Trophoblast cell (in vitro differentiated cells and primary cell): ENCODE data around the gene PTBP1.

Experiments
- DNase-seq, 2 donors: peaks; one replicate each; pipeline ENCODE4 v3.0.0-alpha.2; 2016
- H2AFZ ChIP-seq: 2 replicates; pipeline ENCODE4 v1.6.1; 2013; ENCODE audit warnings: low read length, moderate library complexity, mild to moderate bottlenecking; ENCODE audit not compliant: insufficient read depth, poor library complexity
- H2AK5ac ChIP-seq: 2 replicates; pipeline ENCODE4 v1.6.1; 2013; ENCODE audit warnings: mild to moderate bottlenecking, low read length
- H2BK120ac ChIP-seq: 2 replicates; pipeline ENCODE4 v1.6.1; 2013; ENCODE audit warnings: low read length, mild to moderate bottlenecking, moderate library complexity; ENCODE audit not compliant: insufficient read depth, poor library complexity
- H2BK12ac ChIP-seq: 2 replicates; pipeline ENCODE4 v1.6.1; 2013; ENCODE audit warnings: mild to moderate bottlenecking, low read length, moderate library complexity
- H2BK5ac ChIP-seq: 2 replicates; pipeline ENCODE4 v1.6.1; 2013; ENCODE audit warnings: low read length, low read depth, moderate library complexity, mild to moderate bottlenecking; ENCODE audit not compliant: poor library complexity
- H3K14ac ChIP-seq: 2 replicates; pipeline ENCODE4 v1.6.1; 2013; ENCODE audit warnings: mild to moderate bottlenecking, low read length
- H3K18ac ChIP-seq: 2 replicates; pipeline ENCODE4 v1.6.1; 2013; ENCODE audit warnings: mild to moderate bottlenecking, low read length
- H3K23ac ChIP-seq: 2 replicates; pipeline ENCODE4 v1.6.1; 2013; ENCODE audit warnings: low read length
- H3K27ac ChIP-seq: 2 replicates; pipeline ENCODE4 v1.5.1; 2013; ENCODE audit warnings: low read depth, mild to moderate bottlenecking, inconsistent platforms, low read length, moderate library complexity
- H3K27me3 ChIP-seq: 2 replicates; pipeline ENCODE4 v1.6.1; 2013; ENCODE audit warnings: inconsistent platforms, mild to moderate bottlenecking, low read length, moderate library complexity; ENCODE audit not compliant: insufficient read depth
- H3K36me3 ChIP-seq, 2 experiments: 1 replicate in 1 of 2; 2 replicates in 1 of 2; pipeline ENCODE4 v1.6.1; 2013; ENCODE audit warnings: low read length in 2 of 2, mild to moderate bottlenecking in 2 of 2, moderate library complexity in 1 of 2; ENCODE audit not compliant: insufficient read depth in 2 of 2, control insufficient read depth in 1 of 2
- H3K4ac ChIP-seq: 2 replicates; pipeline ENCODE4 v1.6.1; 2013; ENCODE audit warnings: low read depth, mild to moderate bottlenecking, low read length, moderate library complexity
- H3K4me1 ChIP-seq, 2 experiments: 1 replicate in 1 of 2; 2 replicates in 1 of 2; pipeline ENCODE4 v1.6.1; 2013; ENCODE audit warnings: low read length in 2 of 2, mild to moderate bottlenecking in 2 of 2, moderate library complexity in 1 of 2; ENCODE audit not compliant: insufficient read depth in 2 of 2, control insufficient read depth in 1 of 2
- H3K4me2 ChIP-seq: 2 replicates; pipeline ENCODE4 v1.6.1; 2013; ENCODE audit warnings: inconsistent platforms, mild to moderate bottlenecking, low read length, moderate library complexity
- H3K4me3 ChIP-seq: 2 replicates; pipeline ENCODE4 v1.5.1; 2013; ENCODE audit warnings: mild to moderate bottlenecking, low read depth, low read length, inconsistent platforms
- H3K79me1 ChIP-seq: one replicate; pipeline ENCODE4 v1.6.1; 2013; ENCODE audit warnings: low read length
- H3K79me2 ChIP-seq: 2 replicates; pipeline ENCODE4 v1.6.1; 2013; ENCODE audit warnings: low read length, mild to moderate bottlenecking; ENCODE audit not compliant: control insufficient read depth, insufficient read depth, poor library complexity
- H3K9ac ChIP-seq: 2 replicates; pipeline ENCODE4 v1.6.1; 2013; ENCODE audit warnings: mild to moderate bottlenecking, low read length
- H3K9me3 ChIP-seq: 2 replicates; pipeline ENCODE4 v1.6.1; 2013; ENCODE audit warnings: low read depth, mild to moderate bottlenecking, control low read depth, inconsistent platforms, low read length; ENCODE audit not compliant: insufficient read depth
- H4K12ac ChIP-seq: 2 replicates; pipeline ENCODE4 v1.6.1; 2013; ENCODE audit warnings: low read depth, mild to moderate bottlenecking, low read length, moderate library complexity
- H4K8ac ChIP-seq: 2 replicates; pipeline ENCODE4 v1.6.1; 2013; ENCODE audit warnings: low read depth, mild to moderate bottlenecking, low read length, moderate library complexity
- H4K91ac ChIP-seq: one replicate; pipeline ENCODE4 v1.6.1; 2013; ENCODE audit warnings: low read depth, mild to moderate bottlenecking, low read length, moderate library complexity
- WGBS: extraction: QIAGEN DNeasy Blood & Tissue Kit; methylation state at CpG from one replicate; pipeline ENCODE4 v1.1.7; 2013; ENCODE audit warnings: missing lambda C conversion rate; ENCODE audit not compliant: insufficient read length, insufficient coverage; ENCODE audit errors: extremely low coverage; 5-methylcytosine and 5-hydroxymethylcytosine counted together

Gene PTBP1

GRCh38 chr19:795691-796581 is 1.3 kb upstream of the PTBP1 start:
- H4K8ac ChIP-seq = peak overlapping the region; percentile 94
- H2BK12ac ChIP-seq = peak overlapping the region; percentile 68
- no peak overlapping the region for H3K9ac ChIP-seq
- peak overlapping the region; percentile 98 for H4K12ac ChIP-seq
- H4K91ac ChIP-seq = peak overlapping the region; percentile 98
- no peak overlapping the region for H3K4me3 ChIP-seq
- H3K18ac ChIP-seq = peak overlapping the region; percentile 55
- H3K27ac ChIP-seq = no peak overlapping the region
- H3K14ac ChIP-seq = peak overlapping the region; percentile 86
- peak overlapping the region; percentile 81 for H2BK120ac ChIP-seq
- H3K9me3 ChIP-seq = no peaks in the 10 kb centered on the region
- H3K4me1 ChIP-seq = peaks cover 20 to 23% of the 10 kb centered on the region in 2 experiments
- peak overlapping the region; percentile 77 for H2AFZ ChIP-seq
- peak overlapping the region; percentile 87 for H3K4me2 ChIP-seq
- peaks cover 20 to 23% of the 10 kb centered on the region in 2 experiments for H3K36me3 ChIP-seq
- WGBS = no CpG with 5 or more reads among the region's 39 CpGs
- H2BK5ac ChIP-seq = no peak overlapping the region
- no peak for DNase-seq
- H2AK5ac ChIP-seq = peak overlapping the region; percentile 46
- no peak overlapping the region for H3K23ac ChIP-seq
- peak overlapping the region; percentile 86 for H3K4ac ChIP-seq
- peaks cover 29% of the 10 kb centered on the region for H3K79me2 ChIP-seq
- H3K79me1 ChIP-seq = peaks cover 27% of the 10 kb centered on the region
- no peaks in the 10 kb centered on the region for H3K27me3 ChIP-seq

GRCh38 chr19:797528-798414 is 519 bp downstream of the PTBP1 start:
- H3K27ac ChIP-seq = peak overlapping the region; percentile 98
- H3K4ac ChIP-seq = peak overlapping the region; percentile 100
- no peak overlapping the region for H2BK12ac ChIP-seq
- peak overlapping the region; percentile 79 for H3K18ac ChIP-seq
- H3K36me3 ChIP-seq = peaks cover 37 to 41% of the 10 kb centered on the region in 2 experiments
- peaks cover 48% of the 10 kb centered on the region for H3K79me2 ChIP-seq
- no peak overlapping the region for H4K12ac ChIP-seq
- peak overlapping the region; percentile 93 for H3K14ac ChIP-seq
- H3K27me3 ChIP-seq = no peaks in the 10 kb centered on the region
- no peak overlapping the region for H3K23ac ChIP-seq
- peaks cover 23% of the 10 kb centered on the region for H3K79me1 ChIP-seq
- H3K9me3 ChIP-seq = no peaks in the 10 kb centered on the region
- peak overlapping the region; percentile 90 for H2BK5ac ChIP-seq
- peak overlapping the region; percentile 86 for H2AK5ac ChIP-seq
- peak overlapping the region; percentile 69 for H2BK120ac ChIP-seq
- WGBS = no CpG with 5 or more reads among the region's 129 CpGs
- H3K9ac ChIP-seq = peak overlapping the region; percentile 98
- H2AFZ ChIP-seq = no peak overlapping the region
- DNase-seq = peak; percentile 73 to 92
- H3K4me2 ChIP-seq = peak overlapping the region; percentile 91
- H4K8ac ChIP-seq = peak overlapping the region; percentile 51
- peaks cover 28 to 30% of the 10 kb centered on the region in 2 experiments for H3K4me1 ChIP-seq
- peak overlapping the region; percentile 94 for H4K91ac ChIP-seq
- peak overlapping the region; percentile 98 for H3K4me3 ChIP-seq

- Histone ChIP-seq H2BK5ac (peak overlapping the region; percentile 90), H2AFZ (peak overlapping the region; percentile 5), H2BK12ac (no peak overlapping the region), H4K8ac (peak overlapping the region; percentile 51), H3K79me1 (peaks cover 23% of the 10 kb centered on the region), H3K4me2 (peak overlapping the region; percentile 91), H3K79me2 (peaks cover 55% of the 10 kb centered on the region), H3K14ac (peak overlapping the region; percentile 93), H3K9ac (peak overlapping the region; percentile 98), H3K36me3 (peaks cover 45 to 49% of the 10 kb centered on the region in 2 experiments), H3K27ac (peak overlapping the region; percentile 98), H2AK5ac (peak overlapping the region; percentile 86), H3K18ac (peak overlapping the region; percentile 79), H3K23ac (no peak overlapping the region), H3K4ac (peak overlapping the region; percentile 100), H3K4me1 (peaks cover 28 to 30% of the 10 kb centered on the region in 2 experiments), H3K4me3 (peak overlapping the region; percentile 98), H3K27me3 (no peaks in the 10 kb centered on the region), H2BK120ac (peak overlapping the region; percentile 69), H4K12ac (peak overlapping the region; percentile 47), H4K91ac (peak overlapping the region; percentile 94), H3K9me3 (no peaks in the 10 kb centered on the region)
- WGBS = no CpG with 5 or more reads among the region's 44 CpGs
- peak in 1 of 2 donors; percentile 28 for DNase-seq
Observed at GRCh38 chr19:798415-799075, 1.3 kb downstream of the PTBP1 start.
